Activated T-helper 1 cell treated with anti-CD3 and anti-CD28 coated beads, Interleukin-12 subunit alpha, Interleukin-12 subunit beta, Interleukin-2, Interleukin-4 antibody, amounts not matched to agents 30 ng/mL and 10 ng/mL and 1 ng/mL, durations not matched to agents 14 hours and 24 hours and 36 hours (primary cell): ENCODE data around the gene PSMC1. TPM values are rescaled to one million over a fixed set of nuclear protein-coding genes. Genes with fewer than 3 reads are reported as not detected.

Experiments
- DNase-seq: peaks from one replicate; pipeline ENCODE4 v3.0.0; 2021; ENCODE audit warnings: low spot score
- H3K27ac Mint-ChIP-seq: one replicate; pipeline ENCODE4 v1.8.0; 2021; ENCODE audit warnings: mild to moderate bottlenecking, mixed read lengths
- H3K27me3 Mint-ChIP-seq: one replicate; pipeline ENCODE4 v1.8.0; 2022; ENCODE audit warnings: mild to moderate bottlenecking, moderate library complexity, mixed read lengths; ENCODE audit not compliant: insufficient read depth
- H3K36me3 Mint-ChIP-seq: one replicate; pipeline ENCODE4 v1.8.0; 2021; ENCODE audit warnings: low read depth, mixed read lengths
- H3K4me1 Mint-ChIP-seq: one replicate; pipeline ENCODE4 v1.8.0; 2021; ENCODE audit warnings: low read depth, mixed read lengths
- H3K4me3 Mint-ChIP-seq: one replicate; pipeline ENCODE4 v1.8.0; 2021; ENCODE audit warnings: mild to moderate bottlenecking, moderate library complexity, mixed read lengths
- H3K9me3 Mint-ChIP-seq: one replicate; pipeline ENCODE4 v1.8.0; 2021; ENCODE audit warnings: mixed read lengths
- intact Hi-C: fragments of 100-400 bp; cut with micrococcal nuclease; formaldehyde crosslinking; loops from one replicate; pipeline ENCODE4 v1.15.1; 2024
- total RNA-seq: library from RNA; stranded (reverse); gene quantifications from 2 replicates; pipeline ENCODE4 v1.2.3, GENCODE V29; 2022

Gene PSMC1
- total RNA-seq, 1 donor from 2014 or later: 171 TPM

DNA sequence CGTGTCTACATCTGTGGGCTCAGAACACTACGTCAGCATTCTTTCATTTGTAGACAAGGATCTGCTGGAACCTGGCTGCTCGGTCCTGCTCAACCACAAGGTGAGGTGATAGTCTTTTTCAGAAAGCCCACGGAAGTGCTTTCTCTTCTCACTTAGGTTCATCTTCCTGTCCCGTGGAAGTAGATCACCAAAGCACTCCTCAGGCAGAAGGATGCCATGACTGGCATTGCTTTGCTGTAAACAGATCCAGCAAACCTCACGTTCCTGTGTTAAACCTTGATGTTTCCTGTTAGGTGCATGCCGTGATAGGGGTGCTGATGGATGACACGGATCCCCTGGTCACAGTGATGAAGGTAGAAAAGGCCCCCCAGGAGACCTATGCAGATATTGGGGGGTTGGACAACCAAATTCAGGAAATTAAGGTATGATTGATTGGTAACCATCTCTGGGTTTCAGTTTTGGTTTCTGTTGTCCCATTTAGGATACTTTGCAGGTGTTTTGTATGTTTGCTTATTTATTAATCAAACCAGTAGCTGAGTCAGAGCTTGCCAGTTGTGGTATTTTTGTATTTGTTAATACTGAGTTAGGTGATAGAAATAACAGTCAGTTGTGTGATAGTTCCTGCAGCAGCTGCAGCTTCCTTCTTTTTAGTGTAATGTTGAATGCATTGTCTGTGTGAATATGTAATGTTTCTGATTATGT is 7.5 kb downstream of the PSMC1 start:
- no peak overlapping the region for H3K4me3 Mint-ChIP-seq
- peaks cover 44% of the 10 kb centered on the region for H3K36me3 Mint-ChIP-seq
- no peak for DNase-seq
- peaks cover 6% of the 10 kb centered on the region for H3K9me3 Mint-ChIP-seq
- peaks cover 15% of the 10 kb centered on the region for H3K4me1 Mint-ChIP-seq
- no peaks in the 10 kb centered on the region for H3K27me3 Mint-ChIP-seq
- intact Hi-C loops: no loop called here
- no peak overlapping the region for H3K27ac Mint-ChIP-seq

DNA sequence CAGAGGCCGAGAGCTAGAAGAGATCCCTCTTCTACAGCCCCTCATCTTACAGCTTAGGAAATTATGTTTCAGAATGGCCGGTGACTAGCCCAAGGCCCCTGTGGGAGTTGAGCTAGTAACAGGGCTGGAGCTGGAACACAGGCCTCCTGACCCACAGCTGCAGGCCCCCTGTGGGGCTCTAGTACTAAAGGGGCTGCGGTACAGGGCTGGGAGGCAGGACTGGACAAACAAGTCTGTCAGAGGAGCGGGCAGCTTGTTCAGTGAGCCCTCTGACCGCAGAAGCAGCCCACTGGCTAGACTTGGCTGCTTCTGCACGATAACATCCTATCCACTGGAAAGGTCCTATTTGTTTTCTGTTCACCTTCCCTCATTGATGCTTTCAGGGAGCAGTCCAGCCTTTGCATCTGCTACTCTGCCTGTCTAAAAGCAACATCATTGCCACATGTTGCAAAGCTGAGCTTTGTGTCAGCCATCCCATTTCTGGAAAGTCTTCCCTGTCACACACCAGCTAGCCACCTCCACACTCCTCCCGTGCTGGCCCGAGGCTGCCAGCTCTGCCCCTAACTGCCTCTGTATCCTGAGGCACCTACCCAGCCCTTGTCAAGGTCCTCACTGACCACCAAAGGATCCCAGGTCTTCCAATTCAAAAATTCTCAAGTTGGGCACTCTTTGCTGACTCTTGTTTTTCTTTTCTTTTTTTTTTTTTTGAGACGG is 10.2 kb downstream of the PSMC1 start:
- H3K4me3 Mint-ChIP-seq: no peak overlapping the region
- no peaks in the 10 kb centered on the region for H3K27me3 Mint-ChIP-seq
- peaks cover 47% of the 10 kb centered on the region for H3K36me3 Mint-ChIP-seq
- no peak overlapping the region for H3K27ac Mint-ChIP-seq
- intact Hi-C loops: no loop called here
- H3K4me1 Mint-ChIP-seq: peaks cover 11% of the 10 kb centered on the region
- H3K9me3 Mint-ChIP-seq: no peaks in the 10 kb centered on the region
- DNase-seq: no peak

DNA sequence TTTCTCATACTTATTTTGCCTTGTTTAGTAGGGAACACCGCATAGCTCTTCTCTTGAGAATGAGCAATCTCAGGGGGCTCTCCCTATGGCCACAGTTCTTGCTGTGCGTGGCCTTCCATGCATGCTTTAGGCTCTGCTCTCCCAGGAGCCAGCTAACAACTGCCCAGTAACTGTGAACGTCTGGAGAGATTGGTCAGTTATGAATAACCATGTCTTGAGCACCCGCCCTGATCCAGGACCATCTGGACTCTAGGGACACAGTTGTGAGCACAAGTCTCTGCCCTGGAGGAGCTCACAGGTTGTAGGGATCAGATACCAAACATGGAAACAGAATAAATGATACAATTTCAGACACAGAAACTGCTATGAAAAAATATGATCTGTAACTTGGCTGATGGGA is 12.1 kb downstream of the PSMC1 start:
- Mint-ChIP-seq H3K27ac (no peak overlapping the region), H3K36me3 (peaks cover 46% of the 10 kb centered on the region), H3K9me3 (no peaks in the 10 kb centered on the region), H3K4me3 (no peak overlapping the region), H3K4me1 (peaks cover 11% of the 10 kb centered on the region), H3K27me3 (no peaks in the 10 kb centered on the region)
- DNase-seq: no peak
- intact Hi-C loops: no loop called here

DNA sequence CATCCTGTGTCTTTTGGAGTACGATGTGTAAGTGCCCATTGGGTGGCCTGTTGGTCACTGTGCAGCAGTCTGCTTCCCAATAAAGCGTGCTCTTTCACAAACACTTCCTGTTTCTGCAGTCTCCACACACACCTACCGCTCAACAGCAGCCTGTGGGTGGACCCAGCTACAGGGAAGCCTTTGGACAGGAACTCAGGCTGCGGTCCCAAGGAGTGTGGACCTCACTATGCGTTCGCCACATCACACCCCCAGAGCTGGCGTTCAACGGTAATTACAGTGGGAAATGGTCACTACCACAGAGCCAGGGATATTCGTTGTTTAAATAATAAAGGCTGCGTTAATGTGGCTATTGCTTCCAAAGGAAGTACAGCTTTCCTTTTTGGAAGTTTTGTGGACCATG is 16.2 kb downstream of the PSMC1 start:
- Mint-ChIP-seq H3K9me3 (no peaks in the 10 kb centered on the region), H3K36me3 (peaks cover 42% of the 10 kb centered on the region), H3K27me3 (no peaks in the 10 kb centered on the region), H3K4me1 (peaks cover 27% of the 10 kb centered on the region), H3K4me3 (no peak overlapping the region), H3K27ac (no peak overlapping the region)
- DNase-seq: no peak
- intact Hi-C loops: no loop called here

DNA sequence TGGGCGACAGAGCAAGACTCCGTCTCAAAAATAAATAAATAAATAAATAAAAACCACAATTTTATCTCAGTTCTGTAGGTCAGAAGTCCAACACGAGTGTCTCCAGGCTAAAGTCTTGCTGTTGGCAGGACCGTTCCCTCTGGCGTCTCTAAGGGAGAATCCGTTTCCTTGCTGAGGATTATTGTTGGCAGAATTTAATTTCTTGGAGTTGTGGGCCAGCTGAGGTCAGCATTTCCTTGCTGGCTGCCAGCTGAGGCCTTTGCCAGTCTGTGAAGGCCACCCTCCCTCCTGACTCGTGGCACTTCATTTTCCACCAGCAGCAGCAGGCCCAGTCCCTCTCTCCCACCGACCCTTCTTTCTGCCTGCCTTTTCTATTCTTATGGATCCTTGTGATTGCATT is 17.2 kb downstream of the PSMC1 start:
- H3K4me3 Mint-ChIP-seq: no peak overlapping the region
- no peaks in the 10 kb centered on the region for H3K9me3 Mint-ChIP-seq
- peaks cover 27% of the 10 kb centered on the region for H3K4me1 Mint-ChIP-seq
- intact Hi-C loops: no loop called here
- peaks cover 38% of the 10 kb centered on the region for H3K36me3 Mint-ChIP-seq
- no peaks in the 10 kb centered on the region for H3K27me3 Mint-ChIP-seq
- no peak for DNase-seq
- H3K27ac Mint-ChIP-seq: peak overlapping the region; percentile 55

DNA sequence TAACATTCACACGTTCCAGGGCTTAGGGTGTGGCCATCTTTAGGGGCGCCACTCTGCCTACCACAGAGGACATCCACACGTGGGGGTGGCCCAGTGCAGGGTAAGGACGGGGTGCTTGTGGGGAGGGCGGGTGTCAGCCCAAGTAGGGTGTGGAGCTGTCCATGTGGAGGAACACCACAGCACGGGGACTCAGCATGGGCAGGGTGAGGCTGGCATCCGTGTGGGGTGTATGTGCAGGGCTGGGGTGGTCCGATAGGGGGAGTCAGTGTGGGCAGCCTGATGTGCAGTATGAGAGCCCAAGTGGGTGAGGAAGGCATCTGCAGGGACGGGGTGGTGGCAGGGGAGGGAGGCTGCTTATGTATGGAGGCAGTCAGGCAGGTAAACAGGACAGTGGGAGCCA is 17.7 kb downstream of the PSMC1 start:
- Mint-ChIP-seq H3K27ac (peak overlapping the region; percentile 55), H3K36me3 (peaks cover 33% of the 10 kb centered on the region), H3K4me3 (no peak overlapping the region), H3K27me3 (no peaks in the 10 kb centered on the region), H3K4me1 (peaks cover 27% of the 10 kb centered on the region), H3K9me3 (no peaks in the 10 kb centered on the region)
- no peak for DNase-seq
- intact Hi-C loops: loop anchor here (2.0 kb wide), 1 partner anchor 17 kb away; the partner anchor contains the start of gene PSMC1

GRCh38 chr14:90274808-90275457 is 18.6 kb downstream of the PSMC1 start:
- H3K27ac Mint-ChIP-seq: peak overlapping the region; percentile 79

GRCh38 chr14:90275458-90275814 is 19.1 kb downstream of the PSMC1 start:
- intact Hi-C loops: loop anchor here (2.0 kb wide), 1 partner anchor 19 kb away; the partner anchor contains the start of gene PSMC1
- Mint-ChIP-seq H3K27ac (peak overlapping the region; percentile 79), H3K4me3 (peak overlapping the region; percentile 22), H3K4me1 (peaks cover 27% of the 10 kb centered on the region), H3K27me3 (no peaks in the 10 kb centered on the region), H3K9me3 (no peaks in the 10 kb centered on the region), H3K36me3 (peaks cover 23% of the 10 kb centered on the region)
- no peak for DNase-seq

More at GRCh38 chr14:90274808-90275457, 18.6 kb downstream of the PSMC1 start:
- peaks cover 27% of the 10 kb centered on the region for H3K4me1 Mint-ChIP-seq
- H3K27me3 Mint-ChIP-seq: no peaks in the 10 kb centered on the region
- DNase-seq: no peak
- peak overlapping the region; percentile 22 for H3K4me3 Mint-ChIP-seq
- H3K9me3 Mint-ChIP-seq: no peaks in the 10 kb centered on the region
- intact Hi-C loops: loop anchor here (2.0 kb wide), 1 partner anchor 18 kb away; the partner anchor contains the start of gene PSMC1
- H3K36me3 Mint-ChIP-seq: peaks cover 25% of the 10 kb centered on the region

DNA sequence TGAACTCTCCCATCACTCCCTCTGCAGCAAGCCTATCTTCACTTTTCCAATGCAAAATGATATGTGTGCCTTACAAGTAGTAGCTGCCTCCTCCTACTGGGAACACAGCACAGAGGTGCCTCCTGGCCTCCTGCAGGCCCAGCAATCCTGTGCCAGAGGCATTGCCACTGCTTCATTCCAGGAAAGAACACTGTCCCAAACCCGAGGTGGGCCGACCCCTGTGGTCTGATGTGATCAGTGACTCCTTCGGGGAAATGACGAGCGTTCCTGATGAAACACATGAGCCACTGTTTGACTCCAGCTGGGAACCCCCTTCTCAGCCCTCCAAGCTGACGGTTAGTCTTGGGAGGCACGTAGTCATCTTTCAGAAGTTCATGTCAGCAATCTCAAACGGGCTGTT is 19.5 kb downstream of the PSMC1 start:
- intact Hi-C loops: loop anchor here (2.0 kb wide), 1 partner anchor 19 kb away; the partner anchor contains the start of gene PSMC1
- Mint-ChIP-seq H3K36me3 (peaks cover 23% of the 10 kb centered on the region), H3K27ac (peak overlapping the region; percentile 79), H3K4me3 (peak overlapping the region; percentile 49), H3K27me3 (no peaks in the 10 kb centered on the region), H3K4me1 (peaks cover 27% of the 10 kb centered on the region), H3K9me3 (no peaks in the 10 kb centered on the region)
- DNase-seq: no peak

GRCh38 chr14:90276646-90277367 is 20.5 kb downstream of the PSMC1 start:
- Mint-ChIP-seq H3K27me3 (no peaks in the 10 kb centered on the region), H3K27ac (no peak overlapping the region), H3K4me1 (peaks cover 27% of the 10 kb centered on the region), H3K4me3 (no peak overlapping the region), H3K36me3 (peaks cover 19% of the 10 kb centered on the region), H3K9me3 (no peaks in the 10 kb centered on the region)
- intact Hi-C loops: no loop called here
- DNase-seq: no peak

DNA sequence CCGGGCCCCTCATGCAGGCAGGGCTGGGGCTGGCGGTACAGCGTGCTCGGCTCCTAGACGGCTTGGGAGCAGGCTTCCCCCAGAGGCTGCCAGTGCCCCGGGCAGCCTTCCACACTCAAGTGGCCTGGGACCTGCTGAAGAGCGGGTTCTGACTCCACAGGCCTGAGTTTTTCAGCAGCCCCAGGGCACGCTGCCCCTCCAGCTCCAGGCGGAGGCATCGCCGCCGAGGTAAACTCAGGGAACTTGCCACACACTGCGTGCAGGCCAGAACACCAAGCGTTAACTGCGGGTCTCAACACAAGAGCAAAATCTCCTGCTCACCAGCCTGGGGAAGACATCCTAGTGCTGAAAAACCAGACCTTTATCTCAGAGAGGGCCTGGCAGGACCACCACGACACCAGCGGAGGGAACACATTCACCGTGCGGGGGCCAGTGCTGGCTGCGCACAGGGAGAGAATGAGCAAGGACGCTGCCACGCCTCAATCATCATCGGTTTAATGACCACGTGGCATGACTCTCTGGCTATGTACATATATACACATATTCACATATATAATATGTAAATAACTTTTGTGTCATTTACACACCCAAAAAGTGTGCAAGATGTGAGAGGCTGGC is 21.3 kb downstream of the PSMC1 start:
- H3K27me3 Mint-ChIP-seq: no peaks in the 10 kb centered on the region
- no peak overlapping the region for H3K27ac Mint-ChIP-seq
- H3K4me3 Mint-ChIP-seq: no peak overlapping the region
- intact Hi-C loops: no loop called here
- DNase-seq: no peak
- peaks cover 19% of the 10 kb centered on the region for H3K36me3 Mint-ChIP-seq
- H3K9me3 Mint-ChIP-seq: no peaks in the 10 kb centered on the region
- peaks cover 27% of the 10 kb centered on the region for H3K4me1 Mint-ChIP-seq
